Bone marrow (tissue), 2 donors: ENCODE data around the gene IL4I1.
"Not testable (repeated sequence)": the region's sequence is repeated elsewhere in the genome, so short reads cannot be mapped to it uniquely, and the experiment has no call there.

Experiments used
- DNase-seq, 2 donors: peaks; one replicate each; lab custom pipeline; 2025; lab: John Stamatoyannopoulos, UW

Gene IL4I1, protein sequence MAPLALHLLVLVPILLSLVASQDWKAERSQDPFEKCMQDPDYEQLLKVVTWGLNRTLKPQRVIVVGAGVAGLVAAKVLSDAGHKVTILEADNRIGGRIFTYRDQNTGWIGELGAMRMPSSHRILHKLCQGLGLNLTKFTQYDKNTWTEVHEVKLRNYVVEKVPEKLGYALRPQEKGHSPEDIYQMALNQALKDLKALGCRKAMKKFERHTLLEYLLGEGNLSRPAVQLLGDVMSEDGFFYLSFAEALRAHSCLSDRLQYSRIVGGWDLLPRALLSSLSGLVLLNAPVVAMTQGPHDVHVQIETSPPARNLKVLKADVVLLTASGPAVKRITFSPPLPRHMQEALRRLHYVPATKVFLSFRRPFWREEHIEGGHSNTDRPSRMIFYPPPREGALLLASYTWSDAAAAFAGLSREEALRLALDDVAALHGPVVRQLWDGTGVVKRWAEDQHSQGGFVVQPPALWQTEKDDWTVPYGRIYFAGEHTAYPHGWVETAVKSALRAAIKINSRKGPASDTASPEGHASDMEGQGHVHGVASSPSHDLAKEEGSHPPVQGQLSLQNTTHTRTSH

DNA sequence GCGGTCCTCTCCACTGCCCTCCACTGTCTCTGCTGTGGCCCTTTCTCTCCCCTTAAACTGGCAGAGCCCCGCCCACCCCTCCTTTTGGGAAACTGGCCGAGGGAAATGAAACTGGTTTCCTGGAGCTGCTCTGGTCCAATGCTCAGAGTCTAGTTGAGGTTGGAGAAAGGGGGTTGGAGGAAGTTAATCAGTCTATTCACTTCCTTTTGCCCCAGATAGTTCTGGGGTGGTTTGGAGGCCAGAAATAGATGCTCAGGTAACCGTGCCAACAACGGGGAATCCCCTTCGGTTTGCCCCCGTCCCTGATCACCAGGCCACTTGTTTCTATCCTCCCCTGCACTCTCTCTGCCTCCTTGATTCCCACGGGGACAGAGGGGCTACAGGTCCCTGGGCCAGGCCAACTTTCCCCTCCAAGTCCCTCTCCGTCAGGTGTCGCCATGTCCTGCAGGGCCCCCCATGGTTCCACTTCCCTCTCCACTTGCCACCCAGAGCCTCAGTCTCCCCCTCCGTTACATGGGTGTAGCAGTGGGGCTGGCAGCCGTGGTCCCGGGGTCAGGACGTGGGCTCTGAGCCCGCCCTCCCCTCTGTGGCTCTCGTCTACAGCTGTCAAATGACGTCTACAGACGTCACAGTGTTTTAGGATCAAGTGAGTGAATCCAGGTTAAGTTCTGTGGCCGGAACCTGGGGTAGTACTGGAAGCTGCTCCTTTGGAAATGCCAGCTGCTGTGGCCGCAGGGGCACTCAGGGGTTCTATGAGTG is at the start of gene IL4I1:
Gene IL4I1 (minus strand): TSS at position 25 of the 759 bp plus-strand sequence. CDS start 727 bp downstream, outside the sequence.
- DNase-seq = peak; percentile 71 to 75

DNA sequence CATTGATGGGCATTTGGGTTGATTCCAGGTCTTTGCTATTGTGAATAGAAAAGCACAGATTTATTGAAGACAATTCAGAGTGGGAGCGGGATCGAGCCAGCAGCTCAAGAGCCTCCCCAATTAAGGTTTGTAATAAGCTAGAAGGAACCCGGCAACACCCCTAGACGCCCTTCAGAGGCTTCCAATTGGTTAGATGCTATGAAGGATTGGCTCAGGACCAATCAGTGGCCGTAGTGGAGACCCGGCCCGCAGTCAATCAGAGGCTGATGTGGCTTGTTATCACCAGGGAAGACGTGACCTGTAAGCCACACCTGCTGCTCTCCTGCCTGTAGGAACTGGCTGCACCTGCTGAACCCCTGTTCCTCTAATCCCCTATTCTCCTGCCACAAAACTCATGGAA is 49.7 kb upstream of the IL4I1 start:
- no peak for DNase-seq

DNA sequence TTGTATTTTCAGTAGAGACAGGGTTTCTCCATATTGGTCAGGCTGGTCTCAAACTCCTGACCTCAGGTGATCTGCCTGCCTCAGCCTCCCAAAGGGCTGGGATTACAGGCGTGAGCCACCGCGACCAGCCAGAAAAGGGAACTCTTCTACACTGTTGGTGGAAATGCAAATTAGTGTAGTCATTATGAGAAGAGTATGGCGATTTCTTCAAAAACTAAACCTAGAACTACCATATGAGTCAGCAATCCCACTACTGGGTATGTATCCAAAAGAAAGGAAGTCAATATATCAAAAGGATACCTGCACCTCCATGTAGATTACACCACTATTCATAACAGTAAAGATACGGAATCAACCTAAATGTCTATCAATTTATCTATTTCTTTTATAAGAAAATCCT is 47.9 kb upstream of the IL4I1 start:
- not testable (repeated sequence) for DNase-seq

DNA sequence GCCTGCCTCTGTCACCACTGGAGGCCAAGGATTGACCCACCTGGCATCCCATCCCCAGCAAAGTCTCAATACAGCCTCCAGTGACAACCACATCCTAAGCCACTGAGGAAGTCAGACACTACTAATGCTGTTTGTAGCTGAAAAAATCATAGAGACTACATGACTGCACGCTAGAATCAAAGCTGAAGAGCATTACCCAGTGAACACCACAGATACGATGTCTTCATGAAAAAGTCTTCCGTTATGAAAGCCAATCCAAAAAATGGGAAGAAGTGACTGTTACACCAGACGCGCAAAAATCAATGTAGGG is 43.8 kb upstream of the IL4I1 start:
- no peak for DNase-seq

DNA sequence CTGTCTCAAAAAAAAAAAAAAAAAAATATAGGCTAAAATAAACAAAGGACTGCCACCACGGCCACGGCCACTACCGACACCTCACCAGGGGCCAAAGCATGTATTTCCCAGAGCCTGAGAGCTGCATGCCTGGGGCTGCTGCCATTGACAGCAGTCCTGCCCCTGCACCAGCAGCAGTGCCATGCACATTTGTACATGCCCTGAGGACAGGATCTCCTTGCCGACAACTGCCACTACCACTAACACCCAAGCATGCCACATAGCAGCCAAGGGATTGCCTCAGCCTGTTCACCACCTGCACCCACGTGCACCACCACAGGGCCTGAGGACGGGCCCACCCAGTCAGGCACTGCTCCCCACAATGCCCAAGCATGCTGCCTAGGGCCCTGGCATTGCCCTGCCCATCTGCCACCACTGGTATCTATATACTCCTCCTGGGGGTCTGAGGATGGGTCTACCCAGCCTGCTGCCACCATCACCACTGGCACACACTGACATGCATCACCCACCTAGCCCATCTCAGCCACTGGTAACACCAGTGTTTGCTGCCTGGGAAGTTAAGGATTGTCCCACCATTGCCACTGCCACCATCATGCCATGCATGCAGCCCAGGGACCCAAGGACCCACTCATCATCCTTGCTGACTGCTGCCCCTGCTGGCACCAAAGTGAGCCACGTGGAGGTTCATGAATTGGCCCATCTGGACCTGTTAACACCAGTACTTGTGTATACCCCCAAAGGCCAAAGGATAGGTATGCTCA is 43.2 kb upstream of the IL4I1 start:
- DNase-seq = no peak

DNA sequence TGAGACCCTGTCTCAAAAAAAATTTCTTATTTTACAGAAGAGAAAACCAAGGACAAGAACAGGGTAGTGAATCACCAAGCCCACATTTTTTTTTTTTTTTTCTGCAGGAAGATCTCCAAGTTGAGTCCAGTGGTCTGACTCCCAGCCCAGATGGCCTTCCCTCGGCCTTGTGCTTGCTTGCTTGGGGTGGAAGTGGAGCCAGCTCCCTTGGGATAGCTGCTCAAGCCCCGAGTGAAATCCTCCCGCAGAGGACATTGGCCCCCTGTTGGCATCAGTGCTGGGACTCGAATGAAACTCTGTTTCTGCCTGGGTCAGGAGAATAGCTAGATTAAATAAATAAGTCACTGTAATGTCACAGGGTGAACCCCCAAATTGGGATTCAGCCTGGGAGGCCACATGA is 42.0 kb upstream of the IL4I1 start:
- no peak for DNase-seq

DNA sequence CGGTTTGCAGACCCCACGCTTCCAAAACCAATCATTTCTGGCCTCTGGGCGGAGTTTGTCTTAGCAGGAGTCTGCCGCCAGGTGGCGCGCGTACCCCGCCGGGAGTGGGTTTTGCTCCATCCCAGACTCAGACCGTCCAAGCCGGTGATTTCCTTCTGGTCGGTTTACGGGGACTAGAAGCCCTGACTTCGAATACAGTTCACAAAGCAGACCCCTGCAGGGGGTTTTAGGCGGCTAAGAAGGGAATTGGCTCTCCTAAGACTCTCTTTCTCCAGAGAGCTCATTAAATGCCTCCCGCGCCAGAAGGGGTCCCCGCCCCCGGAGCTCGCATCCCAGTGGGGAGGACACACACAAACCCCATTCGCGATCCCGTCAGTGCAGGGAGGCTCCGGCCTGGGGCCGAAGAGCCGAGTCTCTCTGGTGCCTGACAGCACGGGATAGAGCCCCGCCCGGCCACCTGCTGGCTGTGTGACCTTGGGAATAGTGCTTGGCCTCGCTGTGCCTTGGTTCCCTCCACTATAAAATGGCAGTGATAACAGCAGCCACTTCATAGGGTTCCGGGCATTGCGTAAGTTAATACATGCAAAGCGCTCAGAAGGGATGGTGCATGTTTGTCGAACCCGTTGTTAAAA is 41.2 kb upstream of the IL4I1 start:
- DNase-seq = peak; percentile 55 to 59

DNA sequence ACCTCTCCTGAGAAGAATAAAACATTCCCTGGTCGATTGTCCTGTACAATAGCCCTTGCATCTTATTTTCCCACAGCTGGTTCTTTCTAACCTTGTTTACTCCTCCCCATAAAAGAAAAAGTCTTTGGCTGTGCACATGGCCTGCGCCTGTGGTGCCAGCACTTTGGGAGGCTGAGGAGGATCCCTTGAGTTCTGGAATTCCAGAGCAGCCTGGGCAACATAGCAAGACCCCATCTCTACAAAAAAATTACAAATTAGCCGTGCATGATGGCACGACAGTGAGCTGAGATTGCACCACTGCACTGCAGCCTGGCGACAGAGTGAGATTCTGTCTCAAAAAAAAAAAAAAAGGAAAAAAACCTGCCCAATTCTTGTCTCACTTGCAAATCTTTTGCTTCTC is 39.9 kb upstream of the IL4I1 start:
- DNase-seq = no peak

DNA sequence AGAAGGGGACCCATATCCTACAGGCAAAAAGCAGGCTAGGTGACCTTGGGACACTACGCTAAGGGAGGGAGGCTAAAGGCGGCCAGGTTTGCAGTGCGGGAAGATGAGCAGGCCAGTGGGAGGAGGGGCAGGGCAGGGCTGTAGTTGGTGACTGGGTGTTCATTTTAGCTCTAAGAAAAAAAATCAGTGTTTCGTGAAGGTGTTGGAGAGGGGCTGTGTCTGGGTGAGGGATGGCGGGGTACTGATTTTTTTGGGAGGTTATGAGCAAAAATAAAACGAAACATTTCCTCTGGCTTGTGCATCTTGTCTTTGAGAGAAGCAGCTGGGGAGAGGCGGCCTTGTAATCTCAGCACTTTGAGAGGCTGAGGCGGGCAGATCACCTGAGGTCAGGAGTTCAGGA is 37.0 kb upstream of the IL4I1 start:
- no peak for DNase-seq

DNA sequence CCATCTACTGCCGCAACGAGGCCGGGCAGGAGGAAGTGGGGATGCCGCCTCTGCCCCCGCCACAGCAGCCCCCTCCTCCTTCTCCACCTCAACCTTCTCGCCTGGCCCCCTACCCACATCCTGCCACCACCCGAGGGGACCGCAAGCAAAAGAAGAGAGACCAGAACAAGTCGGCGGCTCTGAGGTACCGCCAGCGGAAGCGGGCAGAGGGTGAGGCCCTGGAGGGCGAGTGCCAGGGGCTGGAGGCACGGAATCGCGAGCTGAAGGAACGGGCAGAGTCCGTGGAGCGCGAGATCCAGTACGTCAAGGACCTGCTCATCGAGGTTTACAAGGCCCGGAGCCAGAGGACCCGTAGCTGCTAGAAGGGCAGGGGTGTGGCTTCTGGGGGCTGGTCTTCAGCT is 36.0 kb upstream of the IL4I1 start:
- DNase-seq = no peak

DNA sequence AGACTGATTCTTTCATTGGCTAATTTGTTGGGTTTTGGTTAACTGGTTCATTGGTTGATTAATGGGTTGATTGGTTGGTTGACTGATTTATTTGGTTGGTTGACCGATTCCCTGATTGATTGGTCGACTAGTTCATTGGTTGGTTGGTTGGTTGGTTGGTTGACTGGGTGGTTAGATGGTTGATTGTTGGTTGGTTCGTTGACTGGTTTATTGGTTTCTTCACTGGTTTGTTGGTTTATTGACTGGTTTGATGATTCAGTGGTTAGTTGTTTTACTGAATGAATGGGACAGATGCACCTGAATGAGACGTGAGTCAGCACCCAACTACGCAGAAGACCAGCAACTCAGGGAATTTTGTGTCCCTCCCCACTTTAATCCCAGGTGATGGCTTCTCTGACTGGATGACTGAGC is 35.4 kb upstream of the IL4I1 start:
- no peak for DNase-seq

DNA sequence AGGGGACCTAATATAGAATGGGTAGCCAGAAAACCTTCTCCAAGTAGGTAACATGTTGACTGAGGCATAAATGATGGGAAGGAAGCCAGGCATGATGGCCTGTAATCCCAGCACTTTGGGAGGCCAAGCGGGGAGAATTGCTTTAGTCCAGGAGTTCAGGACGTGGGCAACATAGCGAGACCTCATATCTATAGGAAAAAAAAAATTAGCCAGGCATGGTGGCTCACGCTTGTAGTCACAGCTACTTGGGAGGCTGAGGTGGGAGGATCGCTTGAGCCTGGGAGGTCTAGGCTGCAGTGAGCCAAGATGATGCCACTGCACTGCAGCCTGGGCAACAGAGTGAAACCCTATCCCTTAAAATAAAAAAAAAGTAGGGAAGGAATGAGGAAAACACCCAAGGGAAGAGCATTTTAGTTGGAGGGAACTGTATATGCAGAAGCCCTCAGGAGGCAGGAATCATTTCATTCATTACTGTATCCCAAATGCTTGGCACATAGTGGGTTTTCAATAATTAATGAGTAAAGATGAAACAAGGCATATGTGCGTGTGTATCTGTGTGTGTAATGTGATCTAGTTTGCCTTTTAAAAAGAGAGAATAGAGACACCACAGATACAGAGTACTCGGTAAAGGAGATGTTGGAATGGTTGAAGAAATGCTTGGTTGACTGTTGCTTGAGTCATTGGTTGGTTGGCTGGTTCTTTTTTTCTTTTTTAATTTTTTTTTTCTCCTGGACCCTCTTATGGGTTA is 34.8 kb upstream of the IL4I1 start:
- no peak for DNase-seq

DNA sequence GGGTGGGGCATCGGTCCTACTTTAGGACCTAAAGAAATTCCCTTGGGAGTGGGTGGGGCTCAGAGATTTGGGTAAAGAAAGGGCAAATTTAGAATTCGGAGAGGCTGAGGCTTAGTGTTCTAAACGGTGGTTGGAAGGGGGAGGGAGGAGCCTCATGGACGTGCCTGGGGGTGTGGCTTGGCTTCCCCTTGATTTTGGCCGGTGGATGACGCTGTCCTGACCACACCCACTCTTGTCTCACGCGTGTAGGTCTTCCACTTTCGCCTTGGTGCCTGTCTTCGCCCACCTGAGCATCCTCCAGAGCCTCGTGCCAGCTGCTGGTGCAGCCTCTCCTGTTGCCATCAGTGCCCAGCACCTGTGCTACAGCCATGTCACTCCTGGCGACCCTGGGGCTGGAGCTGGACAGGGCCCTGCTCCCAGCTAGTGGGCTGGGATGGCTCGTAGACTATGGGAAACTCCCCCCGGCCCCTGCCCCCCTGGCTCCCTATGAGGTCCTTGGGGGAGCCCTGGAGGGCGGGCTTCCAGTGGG is 33.9 kb upstream of the IL4I1 start:
- DNase-seq = no peak

DNA sequence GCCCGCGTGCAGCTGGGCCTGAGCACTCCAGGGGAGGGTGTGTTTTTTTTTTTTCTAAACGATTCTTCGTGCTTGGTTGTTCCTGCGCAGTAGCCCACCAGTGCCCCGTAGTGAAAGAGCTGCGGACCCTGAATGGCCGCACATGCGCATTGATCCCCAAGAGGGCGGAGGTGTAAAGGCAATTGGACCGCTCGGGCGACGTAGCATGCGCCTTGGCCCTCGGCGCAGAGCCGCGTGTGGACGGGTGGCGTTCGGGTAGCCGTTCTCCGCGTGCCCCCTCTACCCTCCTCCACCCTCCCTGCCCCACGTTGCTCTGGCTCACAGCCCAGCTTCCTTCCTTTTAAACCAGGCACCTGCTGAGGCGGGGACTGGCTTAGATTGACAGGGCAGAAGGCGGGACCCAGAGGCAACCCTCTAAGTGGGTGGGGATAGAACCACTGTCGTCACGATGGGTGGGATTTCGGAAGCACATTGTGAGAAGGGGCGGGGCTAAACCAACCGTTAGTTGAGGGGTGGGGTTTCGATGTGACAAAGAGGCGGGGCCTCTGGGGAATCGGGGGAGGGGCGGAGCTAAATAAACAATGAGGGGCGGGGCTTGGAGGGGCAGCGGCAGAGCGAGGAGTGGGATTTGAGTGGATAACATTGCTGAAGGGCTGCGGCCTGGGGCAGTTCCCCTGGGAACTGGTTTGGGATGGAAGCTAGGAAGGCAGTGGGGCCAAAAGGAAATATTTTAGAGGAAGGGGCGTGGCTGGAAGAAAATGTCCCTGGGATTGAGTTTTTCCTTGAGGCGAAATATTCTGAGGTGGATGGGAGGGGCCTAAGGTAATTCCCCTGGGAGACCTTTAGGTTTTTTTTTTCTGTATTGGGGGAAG is 33.2 kb upstream of the IL4I1 start:
- peak; percentile 94 to 96 for DNase-seq

DNA sequence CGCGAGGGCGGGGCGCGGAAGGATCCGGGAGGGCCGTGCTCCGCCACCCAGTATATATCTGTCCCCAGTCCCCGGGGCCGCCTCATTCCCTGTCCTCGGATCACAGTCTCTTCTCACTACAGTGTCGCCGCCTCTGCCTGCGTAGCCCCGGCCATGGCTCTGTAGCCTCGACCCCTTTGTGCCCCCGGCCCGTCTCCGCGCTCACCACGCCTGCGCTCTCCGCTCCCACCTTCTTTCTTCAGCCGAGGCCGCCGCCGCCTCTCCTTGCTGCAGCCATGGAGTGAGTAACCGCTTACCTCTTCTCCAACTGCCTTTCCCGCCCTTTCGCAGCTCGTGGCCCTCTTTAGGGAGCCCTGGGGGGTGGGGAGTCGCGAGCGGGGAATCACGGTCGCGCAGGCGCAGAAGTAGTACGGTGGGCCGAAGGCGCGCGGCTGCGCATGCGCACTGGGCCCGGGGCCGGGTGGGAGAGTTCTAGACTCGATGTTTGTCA is 32.5 kb upstream of the IL4I1 start, which contains the start of the genes ATF5 and NUP62:
Gene ATF5 (plus strand): TSS at position 85 of the 490 bp plus-strand sequence. CDS start 1,646 bp downstream, outside the sequence.
Gene NUP62 (minus strand): TSS at position 384 of the 490 bp plus-strand sequence. CDS start 19,697 bp downstream, outside the sequence.
- DNase-seq = peak; percentile 81 to 96

DNA sequence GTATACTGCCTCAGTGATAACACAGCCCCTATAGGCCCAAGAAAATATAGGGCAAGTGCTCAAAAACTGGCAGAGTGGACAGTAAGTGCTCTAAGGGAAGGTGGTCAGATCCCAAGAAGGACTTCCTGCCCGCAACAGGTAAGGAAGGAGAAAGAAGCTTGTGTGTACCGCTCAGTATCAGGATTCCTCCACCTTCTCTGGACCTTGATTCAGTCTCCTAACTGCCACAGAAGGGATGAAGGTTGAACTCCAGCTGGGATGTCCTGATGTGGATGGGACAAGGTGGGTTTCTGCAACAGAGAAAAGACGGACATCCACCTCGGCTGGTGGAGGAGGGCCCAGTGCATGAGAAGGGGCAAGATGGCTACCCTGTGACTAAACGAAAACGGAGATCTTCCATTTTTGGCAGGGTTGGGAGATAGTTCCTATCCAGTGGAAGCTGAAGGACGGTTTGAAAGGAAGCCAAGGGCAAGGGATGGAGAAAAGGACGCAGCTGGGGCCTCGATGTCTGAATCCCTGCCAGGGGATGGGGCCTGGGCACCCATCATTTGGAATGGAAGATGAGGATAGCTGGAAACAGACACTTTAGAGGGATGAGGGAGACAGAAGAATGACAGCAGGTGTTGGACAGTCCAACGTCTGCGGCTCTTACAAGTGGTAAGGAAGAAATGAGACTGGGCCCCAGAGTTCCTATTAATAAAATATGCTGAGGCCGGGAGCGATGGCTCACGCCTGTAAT is 31.0 kb upstream of the IL4I1 start:
- DNase-seq = no peak

DNA sequence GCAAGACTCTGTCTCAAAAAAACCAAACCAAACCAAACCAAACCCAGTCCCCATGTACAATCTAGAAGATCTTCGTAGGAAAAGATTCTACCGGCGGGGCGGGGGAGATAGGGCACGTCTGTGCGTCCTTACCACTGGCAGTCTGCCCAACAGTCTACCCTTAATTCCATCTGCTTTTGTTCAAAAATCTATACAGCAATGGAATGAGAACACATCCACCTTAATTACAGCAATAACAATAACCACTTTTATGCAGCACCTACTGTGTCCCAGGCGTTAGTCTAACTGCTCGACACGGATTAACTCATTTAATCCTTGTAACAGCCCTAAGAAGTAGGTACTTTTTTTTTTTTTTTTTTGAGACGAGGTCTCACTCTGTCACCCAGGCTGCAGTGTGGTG is 29.8 kb upstream of the IL4I1 start:
- no peak for DNase-seq

DNA sequence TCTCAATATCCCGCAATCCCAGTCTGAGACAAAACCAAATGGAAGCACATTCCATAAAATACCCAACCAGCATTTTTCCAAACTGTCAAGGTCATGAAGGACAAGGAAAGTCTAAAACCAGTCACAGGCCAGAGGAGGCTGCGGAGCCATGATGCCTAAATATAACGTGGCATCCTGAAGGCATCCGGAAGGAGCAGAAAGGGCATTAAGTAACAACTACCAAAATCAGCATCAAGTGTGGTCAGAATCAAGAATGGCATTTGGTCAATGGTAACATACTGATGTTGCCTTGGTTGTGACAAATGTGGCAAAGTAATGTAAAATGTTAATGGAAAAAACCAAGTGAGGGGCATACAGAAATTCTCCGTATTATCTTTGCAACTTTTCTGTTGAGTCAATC is 28.8 kb upstream of the IL4I1 start:
- DNase-seq = no peak

DNA sequence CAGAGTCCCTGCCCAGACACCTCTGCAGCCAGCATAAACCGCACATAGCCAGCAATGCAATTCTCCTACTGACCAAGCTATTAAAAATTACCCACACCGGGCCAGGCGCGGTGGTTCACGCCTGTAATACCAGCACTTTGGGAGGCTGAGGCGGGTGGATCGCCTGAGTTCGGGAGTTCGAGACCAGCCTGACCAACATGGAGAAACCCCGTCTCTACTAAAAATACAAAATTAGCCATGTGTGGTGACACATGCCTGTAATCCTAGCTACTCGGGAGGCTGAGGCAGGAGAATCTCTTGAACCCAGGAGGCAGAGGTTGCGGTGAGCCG is 28.2 kb upstream of the IL4I1 start:
- not testable (repeated sequence) for DNase-seq
